HepG2 (cell line): ENCODE data around the gene WFDC5. TPM values are rescaled to one million over a fixed set of nuclear protein-coding genes. Genes with fewer than 3 reads are reported as not detected.

Experiments
- ATAD3A ChIP-seq: sonication (generic); formaldehyde crosslinking; IDR thresholded peaks from 2 replicates; pipeline ENCODE4 v1.4.0; 2020; ENCODE audit warnings: missing genetic modification reagents
- ETV5 ChIP-seq: IDR thresholded peaks from 2 replicates; pipeline ENCODE4 v1.6.1; 2018; ENCODE audit warnings: missing biosample characterization, missing genetic modification reagents, inconsistent platforms, borderline replicate concordance
- FOSL1 ChIP-seq: sonication (generic); formaldehyde crosslinking; IDR thresholded peaks from 2 replicates; pipeline ENCODE4 v1.9.0; 2021; ENCODE audit warnings: missing genetic modification reagents, borderline replicate concordance
- FOSL2 ChIP-seq: sonication (generic); formaldehyde crosslinking; IDR thresholded peaks from 2 replicates; pipeline ENCODE4 v1.4.0; 2020; ENCODE audit warnings: missing genetic modification reagents
- FOXO1 ChIP-seq: sonication (generic); formaldehyde crosslinking; IDR thresholded peaks from 2 replicates; pipeline ENCODE4 v1.4.0; 2020; ENCODE audit warnings: missing genetic modification reagents
- HNRNPUL1 ChIP-seq: fragments of 200-400 bp; formaldehyde crosslinking; IDR thresholded peaks from 2 replicates; pipeline ENCODE4 v1.6.1; 2017; ENCODE audit warnings: low read depth, mild to moderate bottlenecking, low read length, moderate library complexity
- HOXA5 ChIP-seq: sonication (generic); formaldehyde crosslinking; IDR thresholded peaks from 2 replicates; pipeline ENCODE4 v1.4.0; 2020; ENCODE audit warnings: missing genetic modification reagents
- KAT7 ChIP-seq: IDR thresholded peaks from 2 replicates; pipeline ENCODE4 v1.6.1; 2018; ENCODE audit warnings: borderline replicate concordance, missing compliant biosample characterization
- KAT8 ChIP-seq: IDR thresholded peaks from 2 replicates; pipeline ENCODE4 v1.6.1; 2016; ENCODE audit warnings: missing genetic modification reagents, missing compliant biosample characterization
- MAFF ChIP-seq: IDR thresholded peaks from 2 replicates; pipeline ENCODE4 v1.6.1; 2011; ENCODE audit warnings: low read depth, low read length, improper control_type of control experiment
- MEIS2 ChIP-seq: sonication (generic); formaldehyde crosslinking; IDR thresholded peaks from 2 replicates; pipeline ENCODE4 v1.9.0; 2021; ENCODE audit warnings: mild to moderate bottlenecking, missing genetic modification reagents
- PRDM15 ChIP-seq: sonication (generic); formaldehyde crosslinking; IDR thresholded peaks from 2 replicates; pipeline ENCODE4 v1.4.0; 2020; ENCODE audit warnings: missing genetic modification reagents
- SOX13 ChIP-seq, 3 experiments: fragments of 450-650 bp in 1 of 3; sonication (generic) in 1 of 3; formaldehyde crosslinking in 1 of 3; IDR thresholded peaks in 2 of 3; conservative IDR thresholded peaks in 1 of 3; 2 replicates each; pipeline versions ENCODE4 v1.5.0 to v1.6.1; 2016 to 2020; ENCODE audit warnings: antibody characterized with exemption in 1 of 3, mild to moderate bottlenecking in 1 of 3, missing compliant biosample characterization in 1 of 3, missing genetic modification reagents in 1 of 3, moderate library complexity in 1 of 3
- STAT6 ChIP-seq: sonication (generic); formaldehyde crosslinking; IDR thresholded peaks from 2 replicates; pipeline ENCODE4 v1.4.0; 2020; ENCODE audit warnings: missing genetic modification reagents, mild to moderate bottlenecking, borderline replicate concordance
- TCF12 ChIP-seq, 2 experiments: fragments of 450-650 bp in 1 of 2; sonication (generic) in 1 of 2; formaldehyde crosslinking in 1 of 2; IDR thresholded peaks; 2 replicates each; pipeline versions ENCODE4 v1.6.1 to v1.8.0; 2017 to 2022; ENCODE audit warnings: antibody characterized with exemption in 1 of 2, mild to moderate bottlenecking in 1 of 2, missing genetic modification reagents in 1 of 2, moderate library complexity in 1 of 2
- THAP11 ChIP-seq: IDR thresholded peaks from 2 replicates; pipeline ENCODE4 v1.6.1; 2016; ENCODE audit warnings: missing biosample characterization, missing genetic modification reagents
- TOE1 ChIP-seq: sonication (generic); formaldehyde crosslinking; IDR thresholded peaks from 2 replicates; pipeline ENCODE4 v1.4.0; 2020; ENCODE audit warnings: mild to moderate bottlenecking, missing genetic modification reagents
- ZEB1 ChIP-seq: IDR thresholded peaks from 2 replicates; pipeline ENCODE4 v1.6.1; 2012; ENCODE audit warnings: mild to moderate bottlenecking, low read depth, inconsistent platforms; ENCODE audit not compliant: insufficient replicate concordance
- ZFP1 ChIP-seq: IDR thresholded peaks from 2 replicates; pipeline ENCODE4 v1.6.1; 2016
- ZMAT3 ChIP-seq: sonication (generic); formaldehyde crosslinking; conservative IDR thresholded peaks from 2 replicates; pipeline ENCODE4 v1.7.0; 2021; ENCODE audit warnings: missing genetic modification reagents
- ZNF260 ChIP-seq: sonication (generic); formaldehyde crosslinking; IDR thresholded peaks from 2 replicates; pipeline ENCODE4 v1.4.0; 2020; ENCODE audit warnings: missing genetic modification reagents, low read depth, mild to moderate bottlenecking, borderline replicate concordance
- ZNF3 ChIP-seq: IDR thresholded peaks from 2 replicates; pipeline ENCODE4 v1.7.0; 2017; ENCODE audit warnings: inconsistent platforms
- ZNF34 ChIP-seq: sonication (generic); formaldehyde crosslinking; IDR thresholded peaks from 2 replicates; pipeline ENCODE4 v1.4.0; 2020; ENCODE audit warnings: mild to moderate bottlenecking, missing genetic modification reagents, borderline replicate concordance
- ZNF367 ChIP-seq: sonication (generic); formaldehyde crosslinking; IDR thresholded peaks from 2 replicates; pipeline ENCODE4 v1.4.0; 2020; ENCODE audit warnings: missing genetic modification reagents, borderline replicate concordance
- ZNF629 ChIP-seq: sonication (generic); formaldehyde crosslinking; conservative IDR thresholded peaks from 2 replicates; pipeline ENCODE4 v1.5.0; 2020; ENCODE audit warnings: missing genetic modification reagents
- ZNF749 ChIP-seq: sonication (generic); formaldehyde crosslinking; IDR thresholded peaks from 2 replicates; pipeline ENCODE4 v1.8.0; 2022; ENCODE audit warnings: mild to moderate bottlenecking, missing genetic modification reagents, moderate library complexity, borderline replicate concordance
- ZNF761 ChIP-seq: sonication (generic); formaldehyde crosslinking; conservative IDR thresholded peaks from 2 replicates; pipeline ENCODE4 v1.4.0; 2020; ENCODE audit warnings: mild to moderate bottlenecking, missing genetic modification reagents
- polyA plus RNA-seq, 8 experiments: library from polyadenylated mRNA; depleted of rRNA in 3 of 8; stranded (reverse) in 7 of 8; unstranded in 1 of 8; fragments of >200 nt; fragmentation: Illumina TruSeq in 4 of 8; extraction: Trizol in 4 of 8; gene quantifications; 2 replicates each; pipeline versions ENCODE4 v1.2.1 to v1.2.3, GENCODE V29; 2011 to 2016; ENCODE audit warnings: low read depth in 4 of 8, missing spikeins in 1 of 8, mixed read lengths in 1 of 8; ENCODE audit not compliant: insufficient read depth in 1 of 8
- total RNA-seq, 5 experiments: library from RNA; depleted of rRNA; stranded (reverse); fragments of >200 nt; fragmentation: Illumina TruSeq; extraction: Trizol; gene quantifications; 2 replicates each; pipeline ENCODE4 v1.2.3, GENCODE V29; 2016; ENCODE audit warnings: low read depth in 1 of 5

WFDC5 gene
- total and polyA plus RNA-seq, 2 of the 13 experiments (the other 11 are each of a cell fraction or from before 2014, with no cell fraction given), result not detected

DNA sequence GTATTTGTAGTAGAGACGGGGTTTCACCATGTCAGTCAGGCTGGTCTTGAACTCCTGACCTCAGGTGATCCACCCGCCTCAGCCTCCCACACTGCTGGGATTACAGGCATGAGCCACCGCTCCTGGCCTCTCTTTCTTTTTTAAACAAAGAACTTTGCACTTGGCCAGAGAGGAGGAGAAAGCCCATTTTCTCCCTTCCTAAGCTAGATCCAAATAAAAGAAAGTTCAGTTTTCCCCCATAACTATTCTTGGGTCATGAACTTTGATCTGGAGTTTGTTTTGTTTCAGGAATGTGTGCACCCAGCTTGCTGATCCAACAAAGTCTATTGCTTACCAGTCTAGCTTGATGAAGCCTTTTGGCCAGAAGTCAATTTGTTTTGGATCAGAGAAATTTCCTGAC, 37.4 kb downstream of the WFDC5 start (continued):
- TF ChIP-seq MEIS2 (CRISPR knock-in tag), result no peak
- no peak for TF ChIP-seq ETV5
- no peak for TF ChIP-seq ZNF761 (CRISPR knock-in tag)
- no peak for TF ChIP-seq ZNF367
- peak; percentile 58 for TF ChIP-seq FOSL2
- TF ChIP-seq MAFF, result peak; percentile 38; the same call in 1 of the 2 replicates
- TF ChIP-seq HOXA5 (CRISPR knock-in tag), result no peak
- no peak for TF ChIP-seq TOE1
- no peak for TF ChIP-seq HNRNPUL1
- no peak for TF ChIP-seq ZEB1
- no peak for TF ChIP-seq ZNF34 (CRISPR knock-in tag)
- TF ChIP-seq TCF12 (IDR thresholded peaks at IDR 0.05), result no peak
- TF ChIP-seq TCF12 (CRISPR knock-in tag; IDR thresholded peaks at IDR 0.05), result no peak
- no peak for TF ChIP-seq ZNF3
- TF ChIP-seq KAT7 (CRISPR knock-in tag), result no peak
- TF ChIP-seq THAP11 (CRISPR knock-in tag), result peak; percentile 44; the same call in 1 of the 2 replicates
- no peak for TF ChIP-seq STAT6 (CRISPR knock-in tag)
- TF ChIP-seq ZFP1 (CRISPR knock-in tag), result peak; percentile 78; the same call in 1 of the 2 replicates
- peak; percentile 37; the same call in 1 of the 2 replicates for TF ChIP-seq KAT8 (CRISPR knock-in tag)
- TF ChIP-seq PRDM15 (CRISPR knock-in tag), result no peak
- peak; percentile 87 for TF ChIP-seq ZNF629 (CRISPR knock-in tag)
- TF ChIP-seq SOX13 (IDR thresholded peaks at IDR 0.05), result peak; percentile 67; the same call in 1 of the 2 replicates
- peak in 1 of 2 experiments; percentile 96; a peak in 2 of 4 replicates for TF ChIP-seq SOX13 (CRISPR knock-in tag; conservative IDR thresholded peaks at IDR 0.05 in 1 of 2, IDR thresholded peaks at IDR 0.05 in 1 of 2)
- no peak for TF ChIP-seq FOSL1 (CRISPR knock-in tag)
- peak; percentile 56; the same call in 1 of the 2 replicates for TF ChIP-seq FOXO1
- TF ChIP-seq ZMAT3 (CRISPR knock-in tag), result no peak; the same call in 1 of the 2 replicates
- TF ChIP-seq ZNF749 (CRISPR knock-in tag), result no peak
- no peak for TF ChIP-seq ATAD3A (CRISPR knock-in tag)
- no peak for TF ChIP-seq ZNF260 (CRISPR knock-in tag)
